Endothelial cell of umbilical vein (primary cell): ENCODE data around the gene ITIH2. TPM values are rescaled to one million over a fixed set of nuclear protein-coding genes. Genes with fewer than 3 reads are reported as not detected.
A peak's percentile ranks its signal among the peaks of the same experiment; 100 is the strongest.
"Not testable (repeated sequence)": the region's sequence is repeated elsewhere in the genome, so short reads cannot be mapped to it uniquely, and the experiment has no call there.

Experiments used
- BruUV-seq: library from RNA; stranded (reverse); fragments of 400-500 nt; replicated peaks from 2 replicates; lab custom pipeline; 2021; lab: Mats Ljungman, UMichigan
- CTCF ChIA-PET: fragments of 300-600, 350-600 bp; sonication (Branson Sonifier 250); formaldehyde crosslinking; loops from one replicate; lab custom pipeline; 2021; ENCODE audit warnings: antibody characterized with exemption, inconsistent platforms; lab: Charles Lee
- POLR2A ChIA-PET: fragments of 300-600, 350-600 bp; sonication (Branson Sonifier 250); formaldehyde crosslinking; loops from one replicate; lab custom pipeline; 2021; ENCODE audit warnings: antibody characterized with exemption, inconsistent platforms; lab: Charles Lee
- DNase-seq: peaks from one replicate; pipeline ENCODE4 v3.0.0-alpha.2; 2011; ENCODE audit warnings: low read depth, low spot score
- FAIRE-seq: peaks from 2 replicates; lab custom pipeline; 2011; peaks lifted over from hg19 to GRCh38; lab: Jason Lieb, UNC
- H2AFZ ChIP-seq: 2 replicates; pipeline ENCODE4 v1.6.0; 2012; ENCODE audit warnings: low read depth, low read length, control low read depth, inconsistent platforms
- H3K27ac ChIP-seq: 2 replicates; pipeline ENCODE4 v1.5.1; 2011; ENCODE audit warnings: low read depth, mild to moderate bottlenecking, control low read depth, low read length, moderate library complexity; ENCODE audit not compliant: insufficient read depth
- H3K27me3 ChIP-seq, 2 experiments: 2 replicates each; pipeline versions ENCODE4 v1.6.0 to v1.6.1; 2011; ENCODE audit warnings: low read length in 2 of 2, mixed read lengths in 1 of 2; ENCODE audit not compliant: control insufficient read depth in 2 of 2, insufficient read depth in 2 of 2
- H3K36me3 ChIP-seq, 2 experiments: 2 replicates in 1 of 2; 3 replicates in 1 of 2; pipeline ENCODE4 v1.5.1; 2011; ENCODE audit warnings: low read length in 2 of 2, mild to moderate bottlenecking in 1 of 2, moderate library complexity in 1 of 2; ENCODE audit not compliant: control insufficient read depth in 2 of 2, insufficient read depth in 2 of 2; ENCODE audit errors: extremely low read depth in 1 of 2
- H3K4me1 ChIP-seq: 3 replicates; pipeline ENCODE4 v1.5.1; 2011; ENCODE audit warnings: mild to moderate bottlenecking, low read length; ENCODE audit not compliant: control insufficient read depth, insufficient read depth; ENCODE audit errors: extremely low read depth
- H3K4me2 ChIP-seq: 2 replicates; pipeline ENCODE4 v1.6.1; 2011; ENCODE audit warnings: low read length, control low read depth, mixed read lengths; ENCODE audit not compliant: insufficient read depth
- H3K4me3 ChIP-seq, 3 experiments: fragments of 200-600 bp in 1 of 3; sonication (generic), shearing (Covaris generic) in 1 of 3; replicated peaks in 1 of 3; 2 replicates each; pipeline ENCODE4 v1.5.1; 2011 to 2016; ENCODE audit warnings: control low read depth in 3 of 3, low read length in 3 of 3, mild to moderate bottlenecking in 2 of 3, inconsistent platforms in 1 of 3, low read depth in 1 of 3, moderate library complexity in 1 of 3; ENCODE audit not compliant: insufficient read depth in 1 of 3
- H3K79me2 ChIP-seq: 2 replicates; pipeline ENCODE4 v1.6.0; 2012; ENCODE audit warnings: low read length, inconsistent platforms; ENCODE audit not compliant: control insufficient read depth, insufficient read depth
- H3K9ac ChIP-seq: replicated peaks from 2 replicates; pipeline ENCODE3; 2011; ENCODE audit warnings: low read length, control low read depth; ENCODE audit not compliant: insufficient read depth; ENCODE audit errors: extremely low read depth
- H3K9me1 ChIP-seq: replicated peaks from 3 replicates; pipeline ENCODE4 v1.6.0; 2011; ENCODE audit warnings: mild to moderate bottlenecking, low read length; ENCODE audit not compliant: control insufficient read depth, insufficient read depth; ENCODE audit errors: extremely low read depth
- H3K9me3 ChIP-seq: replicated peaks from 2 replicates; pipeline ENCODE4 v1.5.1; 2012; ENCODE audit warnings: low read length, inconsistent platforms; ENCODE audit not compliant: control insufficient read depth, insufficient read depth
- H4K20me1 ChIP-seq: replicated peaks from 2 replicates; pipeline ENCODE3; 2011; ENCODE audit warnings: mild to moderate bottlenecking, low read length; ENCODE audit not compliant: control insufficient read depth, insufficient read depth; ENCODE audit errors: extremely low read depth
- CTCF ChIP-seq, 2 donors: IDR thresholded peaks; 1 replicate in 1 of 2; 2 replicates in 1 of 2; pipeline ENCODE4 v1.5.1; 2011; ENCODE audit warnings: low read length in 2 of 2, mild to moderate bottlenecking in 2 of 2, moderate library complexity in 2 of 2, control low read depth in 1 of 2, inconsistent platforms in 1 of 2, low read depth in 1 of 2; ENCODE audit not compliant: insufficient read depth in 1 of 2; ENCODE audit errors: extremely low read depth in 1 of 2
- GATA2 ChIP-seq: IDR thresholded peaks from 2 replicates; pipeline ENCODE4 v1.7.0; 2011; ENCODE audit warnings: low read depth, mild to moderate bottlenecking, moderate library complexity, mixed read lengths, low read length; ENCODE audit not compliant: insufficient read length, insufficient read depth
- JUN ChIP-seq: IDR thresholded peaks from 2 replicates; pipeline ENCODE4 v1.6.1; 2011; ENCODE audit warnings: borderline replicate concordance, low read depth; ENCODE audit not compliant: insufficient read length, insufficient read depth
- POLR2A ChIP-seq: IDR thresholded peaks from 2 replicates; pipeline ENCODE4 v1.6.1; 2012; ENCODE audit warnings: low read depth, mild to moderate bottlenecking, control low read depth, low read length
- POLR2AphosphoS5 ChIP-seq: IDR thresholded peaks from 2 replicates; pipeline ENCODE4 v1.6.1; 2012; ENCODE audit warnings: low read depth, mild to moderate bottlenecking, control low read depth, low read length, moderate library complexity; ENCODE audit not compliant: insufficient read depth
- dilution Hi-C: fragments of 300-500 bp; cut with MboI; formaldehyde crosslinking; loops from one replicate; pipeline ENCODE4 v1.15.0; 2019; ENCODE audit warnings: low sequenced_read_pairs; ENCODE audit not compliant: extremely low pct_ligation_motif_present
- intact Hi-C: fragments of 100-400 bp; cut with micrococcal nuclease; formaldehyde crosslinking; loops from one replicate; pipeline ENCODE4 v1.10.0; 2022
- polyA plus RNA-seq, 4 experiments: library from polyadenylated mRNA; depleted of rRNA in 3 of 4; stranded (reverse) in 3 of 4; unstranded in 1 of 4; fragments of >200 nt; gene quantifications; 2 replicates each; pipeline versions ENCODE4 v1.2.1 to v1.2.3, GENCODE V29; 2011 to 2012; ENCODE audit warnings: missing spikeins in 1 of 4
- total RNA-seq: library from RNA; stranded (reverse); gene quantifications from 2 replicates; pipeline ENCODE4 v1.2.3, GENCODE V29; 2021

The ITIH2 gene
- total and polyA plus RNA-seq, 2 donors (not counting 3 experiments of a cell fraction or from before 2014, with no cell fraction given), result not detected

- Histone ChIP-seq H3K9me1 (no peaks in the 10 kb centered on the region), H3K27ac (no peak overlapping the region), H2AFZ (no peak overlapping the region), H3K4me1 (no peaks in the 10 kb centered on the region), H3K36me3 (no peaks in the 10 kb centered on the region), H3K27me3 (peaks cover 0 to 1% of the 10 kb centered on the region in 2 experiments), H3K79me2 (no peaks in the 10 kb centered on the region), H4K20me1 (no peaks in the 10 kb centered on the region), H3K4me2 (no peak overlapping the region), H3K9ac (no peak overlapping the region), H3K4me3 (no peak overlapping the region), H3K9me3 (no peaks in the 10 kb centered on the region)
- FAIRE-seq (peak; percentile 40), DNase-seq (peak; percentile 86)
- ChIA-PET CTCF (interaction anchor here (0.6 to 5.8 kb wide), 37 partner anchors 8 to 1617 kb away, joined by 3 to 132 read pairs (median 4); partner anchors contain the start of genes ATP5F1C, ITIH5, KIN and SFMBT2), POLR2A (no interaction called here)
- intact Hi-C loops (loop anchor here (1.0 to 10.0 kb wide), 7 partner anchors 162 to 1618 kb away; no protein-coding TSS in a partner anchor), dilution Hi-C loops (no loop called here)
- peak; percentile 83 to 88 for TF ChIP-seq CTCF (IDR thresholded peaks at IDR 0.05; ENCODE audit: extremely low read depth in 1 of 2, insufficient read depth in 1 of 2, low read depth in 1 of 2, low read length in 2 of 2)
- TF ChIP-seq POLR2AphosphoS5, result no peak
- no peak for TF ChIP-seq GATA2
- BruUV-seq, result no TSS peak
Observed at GRCh38 chr10:7687228-7687907, 15.7 kb upstream of the ITIH2 start.

DNA sequence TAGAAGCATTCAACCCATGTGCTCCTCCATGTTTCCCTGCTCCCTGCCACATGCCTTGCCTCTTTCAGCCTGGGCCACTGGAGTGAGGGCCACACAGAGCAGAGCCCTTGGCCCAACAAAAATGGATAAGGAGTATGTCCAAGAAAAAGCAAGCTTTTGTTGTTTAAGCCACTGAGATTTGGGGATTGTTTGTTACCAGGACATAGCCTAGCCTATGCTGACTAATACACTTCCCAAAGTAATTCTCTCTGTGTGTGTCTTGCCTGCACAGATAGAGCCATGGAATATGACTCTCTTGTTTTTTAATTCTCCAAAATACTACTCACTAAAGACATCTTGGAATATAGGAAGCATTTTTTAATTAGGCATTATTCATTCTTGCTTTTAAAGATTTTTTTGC, 13.5 kb upstream of the ITIH2 start:
- intact Hi-C loops, result loop anchor here (5.0 to 10.0 kb wide), 4 partner anchors 427 to 1275 kb away; no protein-coding TSS in a partner anchor
- no TSS peak for BruUV-seq
- peaks cover 0 to 1% of the 10 kb centered on the region in 2 experiments for H3K27me3 ChIP-seq
- no peaks in the 10 kb centered on the region for H3K9me3 ChIP-seq
- no peak overlapping the region for H3K9ac ChIP-seq
- H3K4me2 ChIP-seq, result no peak overlapping the region
- ChIA-PET CTCF (interaction anchor here (5.8 kb wide), 1 partner anchor 164 kb away, joined by 132 read pairs; no protein-coding TSS in a partner anchor), POLR2A (no interaction called here)
- no peak overlapping the region for H3K27ac ChIP-seq
- no peak overlapping the region for H2AFZ ChIP-seq
- no peaks in the 10 kb centered on the region for H3K4me1 ChIP-seq
- dilution Hi-C loops, result no loop called here
- no peak for TF ChIP-seq JUN
- TF ChIP-seq POLR2AphosphoS5, result no peak
- no peak for TF ChIP-seq POLR2A
- DNase-seq (no peak), FAIRE-seq (no peak)
- H4K20me1 ChIP-seq, result no peaks in the 10 kb centered on the region
- no peak overlapping the region for H3K4me3 ChIP-seq
- no peaks in the 10 kb centered on the region for H3K36me3 ChIP-seq
- no peaks in the 10 kb centered on the region for H3K9me1 ChIP-seq
- H3K79me2 ChIP-seq, result no peaks in the 10 kb centered on the region

GRCh38 chr10:7690885-7691597, 12.1 kb upstream of the ITIH2 start:
- H3K79me2 ChIP-seq, H4K20me1 ChIP-seq, H3K36me3 ChIP-seq, intact Hi-C loops, H3K9ac ChIP-seq, H3K27ac ChIP-seq, H3K4me3 ChIP-seq, DNase-seq, H3K9me3 ChIP-seq, H3K4me1 ChIP-seq, H2AFZ ChIP-seq, BruUV-seq, H3K4me2 ChIP-seq, POLR2A ChIA-PET, dilution Hi-C loops, H3K9me1 ChIP-seq, H3K27me3 ChIP-seq, FAIRE-seq: not testable (repeated sequence)
- CTCF ChIA-PET, result interaction anchor here (1.2 kb wide), 1 partner anchor 166 kb away, joined by 3 read pairs; no protein-coding TSS in a partner anchor
